ENCODE measurements around the gene MGAT1. TPM values are rescaled to one million over a fixed set of nuclear protein-coding genes. Genes with fewer than 3 reads are reported as not detected.

The MGAT1 gene
- total RNA-seq, 1 experiment from 2014 or later: 104 TPM

DNA sequence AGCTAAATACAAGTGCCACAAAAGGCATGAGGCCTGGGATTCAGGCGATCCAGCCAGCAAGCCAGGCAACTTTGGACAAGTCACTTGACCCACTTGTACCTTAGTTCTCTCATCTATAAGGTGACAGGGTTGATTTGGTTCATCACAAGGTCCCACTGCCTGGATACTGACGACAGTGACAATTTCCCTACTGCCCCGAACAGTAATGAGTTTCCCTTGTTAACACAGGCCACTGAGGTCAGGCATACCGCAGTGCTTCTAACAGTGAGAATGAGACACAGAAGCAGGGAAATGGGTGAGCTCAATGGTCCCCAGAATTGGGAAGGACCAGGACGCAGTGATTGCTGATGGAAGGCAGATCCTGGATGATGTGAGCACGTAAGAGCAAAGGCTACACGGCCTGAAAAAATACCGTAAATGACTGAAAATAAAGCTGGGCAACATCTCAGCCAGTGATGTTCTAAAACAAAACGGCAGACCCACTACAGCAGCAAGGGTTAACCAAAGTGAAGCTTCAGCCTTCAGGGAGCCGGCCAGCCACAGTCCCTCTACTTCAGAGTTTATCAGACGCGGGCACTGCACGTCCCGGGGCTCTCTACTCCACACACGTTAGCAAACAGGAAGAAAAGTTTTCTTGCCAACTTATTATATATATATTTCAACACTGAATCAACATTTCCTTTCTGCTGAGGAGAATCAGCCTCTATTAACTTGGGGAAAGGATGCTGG is 846 bp downstream of the MGAT1 start:
- peaks cover 8% of the 10 kb centered on the region; the same call in 1 of the 2 replicates for H3K36me3 ChIP-seq (ENCODE audit: low read depth, low read length)
- H3K9me3 ChIP-seq (ENCODE audit: low read length): no peaks in the 10 kb centered on the region
- H3K27ac ChIP-seq (ENCODE audit: low read length): peak overlapping the region; percentile 70
- TF ChIP-seq EZH2phosphoT487 (IDR thresholded peaks at IDR 0.05; ENCODE audit: borderline replicate concordance, low read length) (no peak), EZH2 (IDR thresholded peaks at IDR 0.05; ENCODE audit: low read length, unreplicated experiment) (no peak)
- TF ChIP-seq, protein P1, sequence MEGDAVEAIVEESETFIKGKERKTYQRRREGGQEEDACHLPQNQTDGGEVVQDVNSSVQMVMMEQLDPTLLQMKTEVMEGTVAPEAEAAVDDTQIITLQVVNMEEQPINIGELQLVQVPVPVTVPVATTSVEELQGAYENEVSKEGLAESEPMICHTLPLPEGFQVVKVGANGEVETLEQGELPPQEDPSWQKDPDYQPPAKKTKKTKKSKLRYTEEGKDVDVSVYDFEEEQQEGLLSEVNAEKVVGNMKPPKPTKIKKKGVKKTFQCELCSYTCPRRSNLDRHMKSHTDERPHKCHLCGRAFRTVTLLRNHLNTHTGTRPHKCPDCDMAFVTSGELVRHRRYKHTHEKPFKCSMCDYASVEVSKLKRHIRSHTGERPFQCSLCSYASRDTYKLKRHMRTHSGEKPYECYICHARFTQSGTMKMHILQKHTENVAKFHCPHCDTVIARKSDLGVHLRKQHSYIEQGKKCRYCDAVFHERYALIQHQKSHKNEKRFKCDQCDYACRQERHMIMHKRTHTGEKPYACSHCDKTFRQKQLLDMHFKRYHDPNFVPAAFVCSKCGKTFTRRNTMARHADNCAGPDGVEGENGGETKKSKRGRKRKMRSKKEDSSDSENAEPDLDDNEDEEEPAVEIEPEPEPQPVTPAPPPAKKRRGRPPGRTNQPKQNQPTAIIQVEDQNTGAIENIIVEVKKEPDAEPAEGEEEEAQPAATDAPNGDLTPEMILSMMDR (conservative IDR thresholded peaks at IDR 0.05; ENCODE audit: low read depth, low read length): no peak
- peak overlapping the region; percentile 89 for H3K9ac ChIP-seq (ENCODE audit: low read length)
- peak overlapping the region; percentile 83 for H3K4me2 ChIP-seq (ENCODE audit: low read length)
- H2AFZ ChIP-seq (ENCODE audit: low read length): peak overlapping the region; percentile 81; the same call in 1 of the 2 replicates
- H3K79me2 ChIP-seq (ENCODE audit: low read length): peaks cover 75% of the 10 kb centered on the region
- H3K4me1 ChIP-seq (ENCODE audit: insufficient read depth, low read length): peaks cover 44% of the 10 kb centered on the region
- H3K9me2 ChIP-seq (replicated peaks; ENCODE audit: low read length): no peaks in the 10 kb centered on the region
- peaks cover 48% of the 10 kb centered on the region for H4K20me1 ChIP-seq (ENCODE audit: low read length)
- DNase-seq (no peak), ATAC-seq (peak; percentile 37)
- intact Hi-C loops (cut with micrococcal nuclease): loop anchor here (1.0 to 2.0 kb wide), 2 partner anchors 16 to 59 kb away; partner anchors contain the start of gene ZFP62
- ChIA-PET CTCF (interaction anchor here (0.6 kb wide), 1 partner anchor 390 kb away, joined by 3 read pairs; no protein-coding TSS in a partner anchor), POLR2A (ENCODE audit: unreplicated experiment) (interaction anchor here (0.5 to 1.0 kb wide), 3 partner anchors 14 to 200 kb away, joined by 4 to 9 read pairs (median 4); no protein-coding TSS in a partner anchor)
- no peaks in the 10 kb centered on the region for H3K27me3 ChIP-seq (ENCODE audit: low read length)
- no peaks in the 10 kb centered on the region for H3F3A ChIP-seq (ENCODE audit: low read length, unreplicated experiment)
- TSS peak; percentile 47 for BruUV-seq (replicated peaks)
- peak overlapping the region; percentile 89 for H3K4me3 ChIP-seq (ENCODE audit: low read length)

DNA sequence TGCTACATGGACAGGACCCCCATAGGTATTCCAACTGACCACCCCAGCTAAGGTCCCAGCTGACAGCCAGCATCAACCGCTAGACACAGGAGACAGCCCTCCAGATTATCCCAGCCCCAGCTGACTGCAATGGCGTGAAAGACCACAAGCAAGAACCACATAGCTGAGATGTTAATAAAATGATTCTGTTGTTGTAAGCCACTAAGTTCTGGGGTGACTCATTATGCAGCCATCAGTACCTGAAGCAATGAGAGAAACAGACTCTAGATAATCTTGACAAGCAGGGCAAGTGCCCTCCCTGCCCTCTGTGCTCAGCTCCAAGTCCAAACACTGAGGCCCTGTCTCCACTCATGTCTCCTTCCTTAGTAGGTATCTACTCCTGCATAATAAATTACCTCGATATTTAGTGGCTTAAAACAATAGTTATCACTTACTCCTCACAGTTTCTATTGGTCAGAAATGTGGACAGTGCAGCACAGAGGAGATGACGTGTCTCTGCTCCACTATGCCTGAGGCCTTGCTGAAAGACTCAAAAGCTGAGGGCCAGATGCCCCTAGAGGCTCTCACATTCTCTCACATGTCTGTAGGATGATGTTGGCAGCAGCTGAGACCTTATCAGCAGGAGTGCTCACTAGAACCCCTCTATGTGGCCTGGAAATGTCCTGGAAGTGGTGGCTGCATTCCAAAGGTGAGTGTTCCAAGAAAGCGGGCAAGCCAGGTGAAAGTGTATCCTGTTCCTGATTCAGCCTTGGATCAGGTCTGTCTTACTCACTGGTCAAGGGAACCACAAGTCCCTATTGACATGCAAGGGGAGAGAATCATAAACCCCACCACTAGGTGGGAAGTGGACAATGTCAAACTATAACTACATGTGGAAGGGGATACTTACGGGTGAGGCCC is 2.5 kb downstream of the MGAT1 start:
- peak overlapping the region; percentile 83 for H3K4me2 ChIP-seq (ENCODE audit: low read length)
- H3K9me3 ChIP-seq (ENCODE audit: low read length): no peaks in the 10 kb centered on the region
- H2AFZ ChIP-seq (ENCODE audit: low read length): no peak overlapping the region
- peak overlapping the region; percentile 89; the same call in 1 of the 2 replicates for H3K4me3 ChIP-seq (ENCODE audit: low read length)
- BruUV-seq (replicated peaks): no TSS peak
- H3K27ac ChIP-seq (ENCODE audit: low read length): peak overlapping the region; percentile 70
- peaks cover 83% of the 10 kb centered on the region for H3K79me2 ChIP-seq (ENCODE audit: low read length)
- peaks cover 37% of the 10 kb centered on the region for H3K4me1 ChIP-seq (ENCODE audit: insufficient read depth, low read length)
- H4K20me1 ChIP-seq (ENCODE audit: low read length): peaks cover 60% of the 10 kb centered on the region
- no peak overlapping the region for H3K9ac ChIP-seq (ENCODE audit: low read length)
- no peaks in the 10 kb centered on the region for H3K27me3 ChIP-seq (ENCODE audit: low read length)
- ATAC-seq (peak; percentile 10), DNase-seq (peak; percentile 92)
- POLR2A ChIA-PET (ENCODE audit: unreplicated experiment): no interaction called here
- TF ChIP-seq EZH2 (IDR thresholded peaks at IDR 0.05; ENCODE audit: low read length, unreplicated experiment): no peak
- TF ChIP-seq, protein P1 (conservative IDR thresholded peaks at IDR 0.05; ENCODE audit: low read depth, low read length): peak; percentile 63
- CTCF ChIA-PET: interaction anchor here (0.6 to 1.7 kb wide), 2 partner anchors 16 to 31 kb away, joined by 3 to 4 read pairs; no protein-coding TSS in a partner anchor
- H3K36me3 ChIP-seq (ENCODE audit: low read depth, low read length): peaks cover 13% of the 10 kb centered on the region; the same call in 1 of the 2 replicates
- no peaks in the 10 kb centered on the region for H3K9me2 ChIP-seq (replicated peaks; ENCODE audit: low read length)
- intact Hi-C loops (cut with micrococcal nuclease): no loop called here
- no peaks in the 10 kb centered on the region for H3F3A ChIP-seq (ENCODE audit: low read length, unreplicated experiment)

All from PC-3 (cell line).